Loucy (cell line): ENCODE data around the gene B3GAT1.

Experiments
- CTCF ChIP-seq: fragments of 200-600 bp; sonication (generic); conservative IDR thresholded peaks from 2 replicates; pipeline ENCODE4 v1.5.1; 2014; ENCODE audit warnings: mild to moderate bottlenecking, antibody characterized with exemption, low read length
- EZH2phosphoT487 ChIP-seq: fragments of 200-600 bp; IDR thresholded peaks from 2 replicates; pipeline ENCODE4 v1.6.1; 2018; ENCODE audit warnings: antibody characterized with exemption, mild to moderate bottlenecking, moderate library complexity, borderline replicate concordance

- TF ChIP-seq CTCF (no peak; the same call in 1 of the 2 replicates), EZH2phosphoT487 (no peak)
Observed at GRCh38 chr11:134389464-134390180, 22.4 kb downstream of the B3GAT1 start.
